Umbilical cord (tissue), 2 donors: ENCODE results near the gene NEUROG3. TPM values are rescaled to one million over a fixed set of nuclear protein-coding genes. Genes with fewer than 3 reads are reported as not detected.

ENCODE experiments used
- DNase-seq: peaks from one replicate; pipeline ENCODE4 v3.0.0-alpha.2; 2015; ENCODE audit warnings: low spot score
- total RNA-seq: library from RNA; depleted of rRNA; stranded (reverse); fragments of >200 nt; gene quantifications from one replicate; pipeline ENCODE4 v1.2.3, GENCODE V29; 2014; ENCODE audit warnings: low replicate concordance; ENCODE audit not compliant: insufficient read depth

Gene NEUROG3
- total RNA-seq = 0.48 TPM

- DNase-seq = no peak
These were observed at the start of gene NEUROG3 for GRCh38 chr10:69573056-69573806. Gene NEUROG3, minus strand, starts transcription at chr10:69573422. Its CDS starts 379 bp downstream, at chr10:69573043.

GRCh38 chr10:69620625-69621024 lies 47.4 kb upstream of the NEUROG3 start:
- no peak for DNase-seq

- DNase-seq = no peak
These were observed 46.4 kb upstream of the NEUROG3 start for GRCh38 chr10:69619626-69620025.

GRCh38 chr10:69618746-69619145 lies 45.5 kb upstream of the NEUROG3 start:
- DNase-seq = no peak

- DNase-seq = no peak
These were observed 43.1 kb upstream of the NEUROG3 start for GRCh38 chr10:69616358-69616757.

- DNase-seq = no peak
These were observed 40.9 kb upstream of the NEUROG3 start for GRCh38 chr10:69614130-69614529.

GRCh38 chr10:69612760-69613159 lies 39.5 kb upstream of the NEUROG3 start:
- no peak for DNase-seq

- no peak for DNase-seq
These were observed 35.9 kb upstream of the NEUROG3 start for GRCh38 chr10:69609077-69609476.

- DNase-seq = no peak
These were observed 27.6 kb upstream of the NEUROG3 start for GRCh38 chr10:69600761-69601330.

- no peak for DNase-seq
These were observed 15.1 kb upstream of the NEUROG3 start for GRCh38 chr10:69588358-69588757.

- no peak for DNase-seq
These were observed 11.4 kb upstream of the NEUROG3 start for GRCh38 chr10:69584624-69585023.

- no peak for DNase-seq
These were observed 9.9 kb upstream of the NEUROG3 start for GRCh38 chr10:69583106-69583505.

- no peak for DNase-seq
These were observed 7.2 kb upstream of the NEUROG3 start for GRCh38 chr10:69580435-69580834.

GRCh38 chr10:69579464-69580060 lies 6.3 kb upstream of the NEUROG3 start:
- DNase-seq = no peak

GRCh38 chr10:69578508-69578991 lies 5.3 kb upstream of the NEUROG3 start:
- DNase-seq = no peak

GRCh38 chr10:69577268-69578232 lies 4.3 kb upstream of the NEUROG3 start:
- DNase-seq = no peak

- DNase-seq = no peak
These were observed 3.3 kb upstream of the NEUROG3 start for GRCh38 chr10:69576334-69577011.

GRCh38 chr10:69575164-69575722 lies 2.0 kb upstream of the NEUROG3 start:
- DNase-seq = no peak

GRCh38 chr10:69574571-69574978 lies 1.4 kb upstream of the NEUROG3 start:
- DNase-seq = no peak

GRCh38 chr10:69572159-69573055 lies 815 bp downstream of the NEUROG3 start:
- no peak for DNase-seq
